Fibroblast of the aortic adventitia (primary cell): ENCODE data around the gene HDHD3. TPM values are rescaled to one million over a fixed set of nuclear protein-coding genes. Genes with fewer than 3 reads are reported as not detected.
A peak's percentile ranks its signal among the peaks of the same experiment; 100 is the strongest.

Experiments
- DNase-seq: peaks from one replicate; pipeline ENCODE4 v3.0.0-alpha.2; 2010; ENCODE audit warnings: low read depth
- H3K4me3 ChIP-seq: 2 replicates; pipeline ENCODE4 v1.5.1; 2011; ENCODE audit warnings: low read depth, mild to moderate bottlenecking, control low read depth, low read length, moderate library complexity
- total RNA-seq: library from RNA; depleted of rRNA; stranded (reverse); fragments of >200 nt; gene quantifications from 2 replicates; pipeline ENCODE4 v1.2.3, GENCODE V29; 2012; ENCODE audit warnings: low replicate concordance
- TF ChIP-seq, protein P1 (sequence below): IDR thresholded peaks from 2 replicates; pipeline ENCODE4 v1.5.1; 2011; ENCODE audit warnings: mild to moderate bottlenecking, low read length, control low read depth, inconsistent platforms; ENCODE audit not compliant: insufficient read depth

The HDHD3 gene, protein sequence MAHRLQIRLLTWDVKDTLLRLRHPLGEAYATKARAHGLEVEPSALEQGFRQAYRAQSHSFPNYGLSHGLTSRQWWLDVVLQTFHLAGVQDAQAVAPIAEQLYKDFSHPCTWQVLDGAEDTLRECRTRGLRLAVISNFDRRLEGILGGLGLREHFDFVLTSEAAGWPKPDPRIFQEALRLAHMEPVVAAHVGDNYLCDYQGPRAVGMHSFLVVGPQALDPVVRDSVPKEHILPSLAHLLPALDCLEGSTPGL
- 7.8 and 9.5 TPM in 2 replicates for total RNA-seq

DNA sequence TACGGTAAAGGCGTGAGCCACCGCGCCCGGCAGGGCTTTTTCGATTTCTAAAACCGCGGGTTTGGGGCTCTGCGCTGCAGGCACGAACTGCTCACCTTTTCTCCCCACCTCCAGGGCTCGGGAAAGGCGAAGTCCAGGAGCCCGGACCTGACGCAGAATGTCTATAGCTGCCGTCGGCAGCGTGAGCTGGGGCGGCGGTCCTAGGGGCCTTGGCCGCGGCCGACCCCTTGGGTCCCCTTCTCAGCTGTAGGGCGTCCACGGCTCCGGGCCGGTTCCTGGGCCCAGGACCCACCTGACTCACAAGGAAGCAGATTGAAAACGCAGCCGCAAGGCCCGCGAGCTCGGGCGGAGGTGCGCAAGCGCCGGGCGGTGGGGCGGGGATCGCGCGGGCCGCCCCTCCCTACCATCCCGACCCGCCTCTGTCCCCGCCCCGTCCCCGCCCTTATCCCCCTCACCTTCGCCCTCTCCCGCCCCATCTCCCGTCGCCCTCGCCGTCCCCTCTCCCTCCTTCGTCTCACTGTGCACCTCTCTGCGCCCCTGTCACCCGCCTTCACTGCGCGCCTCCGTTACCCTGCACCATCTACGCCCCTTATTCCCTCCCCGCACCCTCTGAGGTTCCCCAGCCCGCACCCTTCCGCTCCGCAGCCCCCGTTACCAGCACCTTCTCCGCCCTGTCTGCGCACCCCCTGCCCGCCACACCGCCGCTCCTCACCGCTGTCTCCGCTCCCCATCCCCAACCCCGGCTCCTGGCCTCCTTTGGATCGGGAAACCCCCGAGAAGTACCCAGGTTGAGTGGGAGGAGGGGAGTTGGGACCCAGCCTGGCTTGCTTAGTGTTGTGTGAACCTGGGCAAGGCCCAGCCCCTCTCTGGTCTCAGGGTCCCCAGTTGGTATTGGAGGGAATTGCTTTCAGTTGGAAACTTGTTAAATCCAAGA is at the start of gene HDHD3:
HDHD3 (minus strand) TSS at position 353 of the 934 bp plus-strand sequence. CDS start 2,632 bp downstream, outside the sequence.
- TF ChIP-seq, protein P1, sequence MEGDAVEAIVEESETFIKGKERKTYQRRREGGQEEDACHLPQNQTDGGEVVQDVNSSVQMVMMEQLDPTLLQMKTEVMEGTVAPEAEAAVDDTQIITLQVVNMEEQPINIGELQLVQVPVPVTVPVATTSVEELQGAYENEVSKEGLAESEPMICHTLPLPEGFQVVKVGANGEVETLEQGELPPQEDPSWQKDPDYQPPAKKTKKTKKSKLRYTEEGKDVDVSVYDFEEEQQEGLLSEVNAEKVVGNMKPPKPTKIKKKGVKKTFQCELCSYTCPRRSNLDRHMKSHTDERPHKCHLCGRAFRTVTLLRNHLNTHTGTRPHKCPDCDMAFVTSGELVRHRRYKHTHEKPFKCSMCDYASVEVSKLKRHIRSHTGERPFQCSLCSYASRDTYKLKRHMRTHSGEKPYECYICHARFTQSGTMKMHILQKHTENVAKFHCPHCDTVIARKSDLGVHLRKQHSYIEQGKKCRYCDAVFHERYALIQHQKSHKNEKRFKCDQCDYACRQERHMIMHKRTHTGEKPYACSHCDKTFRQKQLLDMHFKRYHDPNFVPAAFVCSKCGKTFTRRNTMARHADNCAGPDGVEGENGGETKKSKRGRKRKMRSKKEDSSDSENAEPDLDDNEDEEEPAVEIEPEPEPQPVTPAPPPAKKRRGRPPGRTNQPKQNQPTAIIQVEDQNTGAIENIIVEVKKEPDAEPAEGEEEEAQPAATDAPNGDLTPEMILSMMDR, result no peak
- peak; percentile 57 for DNase-seq
- H3K4me3 ChIP-seq, result peak within 1 kb of the TSS; percentile 83

DNA sequence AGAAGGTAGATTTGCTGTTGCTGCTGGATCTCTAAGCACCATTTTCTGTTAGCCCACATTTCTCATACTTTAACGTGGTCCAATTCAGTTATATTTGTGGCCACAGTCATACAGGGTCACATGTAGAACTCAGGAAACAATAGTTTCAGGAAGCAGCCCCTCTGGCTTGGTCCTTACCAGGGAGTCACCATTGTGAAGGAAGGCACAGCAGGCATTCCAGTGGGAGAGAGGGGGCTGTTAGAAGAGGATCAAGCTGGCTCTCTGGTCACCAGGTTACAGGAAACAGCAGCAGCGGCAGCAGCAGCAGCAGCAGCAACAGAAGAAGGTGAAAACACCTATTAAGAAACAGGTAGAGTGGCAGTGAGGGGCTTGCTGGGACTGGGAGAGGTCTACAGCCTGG is 48.3 kb upstream of the HDHD3 start:
- no peak for DNase-seq
- TF ChIP-seq, protein P1, result no peak
- no peak overlapping the region for H3K4me3 ChIP-seq

DNA sequence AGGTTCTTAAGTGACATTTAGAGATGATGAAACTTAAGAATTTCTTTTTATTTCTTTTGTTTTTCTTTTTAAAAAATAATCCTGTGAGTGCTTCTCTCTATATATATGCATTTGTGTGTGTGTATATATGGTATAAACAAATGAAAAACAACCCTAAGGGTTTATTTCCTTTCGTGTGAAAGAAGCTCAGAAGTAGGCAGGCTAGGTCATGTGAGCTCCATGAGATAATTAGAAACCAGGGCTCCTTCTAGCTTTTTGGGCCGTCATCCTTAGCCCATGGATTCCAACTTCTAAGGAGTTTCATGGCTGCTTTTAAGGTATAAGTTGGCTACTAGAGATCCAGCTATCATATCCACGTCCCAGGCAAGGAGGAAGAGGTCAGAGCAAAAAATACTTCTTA is 44.9 kb upstream of the HDHD3 start:
- no peak for DNase-seq
- TF ChIP-seq, protein P1, result no peak
- H3K4me3 ChIP-seq, result no peak overlapping the region

DNA sequence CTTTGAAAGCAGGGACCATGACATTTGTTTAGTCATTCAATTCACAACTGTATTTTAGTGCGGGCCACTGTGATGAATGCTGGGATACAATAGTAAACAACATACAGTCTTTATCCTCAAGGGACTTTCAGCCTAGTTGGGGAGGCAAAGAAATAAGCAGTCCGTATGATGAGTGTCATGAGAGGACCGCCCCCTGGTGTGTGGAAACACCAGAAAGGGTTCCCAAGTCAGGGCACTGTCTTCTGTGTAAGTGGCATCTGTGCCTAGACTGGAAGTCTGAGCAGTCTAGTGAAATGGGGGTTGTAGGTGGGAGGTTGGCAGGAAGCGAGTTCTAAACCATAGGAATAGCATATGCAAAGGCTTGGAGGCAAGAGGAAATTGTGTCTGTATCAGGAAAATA is 40.6 kb upstream of the HDHD3 start:
- no peak overlapping the region for H3K4me3 ChIP-seq
- TF ChIP-seq, protein P1, result no peak
- no peak for DNase-seq

DNA sequence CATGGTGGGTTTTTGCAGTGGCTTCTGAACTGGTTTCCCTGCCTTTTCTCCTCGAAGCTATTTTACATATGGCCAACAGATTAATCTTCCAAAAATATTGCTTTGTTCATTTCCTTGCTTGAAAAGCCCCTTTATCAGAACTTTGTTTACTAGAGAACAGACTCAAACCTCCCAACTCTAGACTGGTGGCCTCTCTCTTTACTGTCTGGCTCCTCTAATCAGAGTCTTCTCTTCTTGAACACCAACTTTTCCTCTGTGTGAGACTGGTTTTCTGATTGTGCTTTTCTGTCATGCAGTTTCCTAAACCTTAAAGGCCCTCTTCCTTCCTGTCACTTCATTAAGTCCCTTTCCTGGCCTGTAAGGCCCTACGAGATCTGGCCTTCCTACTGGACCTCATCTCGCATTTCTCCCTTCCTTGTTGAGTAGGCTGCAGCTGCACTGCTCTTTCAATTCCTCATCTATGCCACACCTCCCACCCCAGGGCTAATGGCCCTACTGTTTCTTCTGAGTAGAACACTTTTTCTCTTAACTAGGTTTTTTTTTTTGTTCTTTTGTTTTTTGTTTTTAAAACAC is 39.4 kb upstream of the HDHD3 start:
- no peak overlapping the region for H3K4me3 ChIP-seq
- no peak for DNase-seq
- TF ChIP-seq, protein P1, result no peak

DNA sequence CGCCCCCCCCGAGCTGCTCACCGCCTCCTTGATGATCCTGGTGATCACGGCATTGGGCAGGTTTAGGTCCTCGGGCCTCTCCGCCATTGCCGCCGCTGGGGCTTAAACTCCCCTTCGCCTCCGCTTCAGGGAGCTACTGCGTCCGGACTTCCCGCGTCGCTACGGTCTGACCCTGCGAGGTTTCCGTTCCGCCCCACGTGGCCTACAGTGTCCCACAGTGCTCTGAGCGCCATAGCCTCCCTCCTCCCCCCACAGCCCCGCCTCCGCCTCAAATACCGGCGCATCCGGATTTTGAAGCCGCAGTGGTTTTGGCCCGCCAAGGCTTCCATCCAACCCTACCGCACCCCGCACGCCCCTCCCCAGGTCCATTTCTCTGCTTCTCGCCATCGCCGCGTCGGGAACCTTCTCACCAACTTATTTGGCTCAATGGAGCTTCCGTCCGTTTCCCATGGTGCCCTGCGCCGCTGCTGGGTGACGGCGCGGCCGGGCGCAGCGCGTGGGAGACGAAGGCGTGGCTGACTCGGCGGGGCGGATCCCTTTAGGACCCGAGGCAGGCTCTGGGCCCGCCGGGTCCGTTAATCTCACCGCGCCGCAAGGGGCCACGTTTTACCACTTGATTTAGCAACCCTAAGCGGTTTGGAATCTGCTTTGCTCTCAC is 33.5 kb upstream of the HDHD3 start, which contains the start of the genes C9orf43 and POLE3:
C9orf43 (plus strand) TSS at position 541 of the 658 bp plus-strand sequence. CDS start 2,747 bp downstream, outside the sequence.
POLE3 (minus strand) TSS at position 469 of the 658 bp plus-strand sequence; CDS start at position 87, 382 bp downstream.
- H3K4me3 ChIP-seq, result peak within 1 kb of the TSS; percentile 98
- peak; percentile 93 for DNase-seq
- TF ChIP-seq, protein P1, result no peak
